Thyroid gland (tissue), 4 donors: ENCODE results near the gene SORD. TPM values are rescaled to one million over a fixed set of nuclear protein-coding genes. Genes with fewer than 3 reads are reported as not detected.
A peak's percentile ranks its signal among the peaks of the same experiment; 100 is the strongest.
"Not testable (repeated sequence)": the region's sequence is repeated elsewhere in the genome, so short reads cannot be mapped to it uniquely, and the experiment has no call there.

Source experiments
- DNase-seq, 2 donors: peaks; one replicate each; pipeline ENCODE4 v3.0.0-alpha.2; 2019
- H3K27ac ChIP-seq, 3 donors: fragments of 200-600 bp; sonication (generic); 1 replicate in 2 of 3; 2 replicates in 1 of 3; pipeline ENCODE4 v1.5.1; 2016 to 2019; ENCODE audit warnings: mild to moderate bottlenecking in 1 of 3, moderate library complexity in 1 of 3
- H3K27me3 ChIP-seq: fragments of 200-600 bp; sonication (generic); one replicate; pipeline ENCODE4 v1.5.1; 2019
- H3K36me3 ChIP-seq, 2 donors: fragments of 200-600 bp; sonication (generic); one replicate each; pipeline ENCODE4 v1.5.1; 2016 to 2019
- H3K4me1 ChIP-seq, 2 donors: fragments of 200-600 bp; sonication (generic); one replicate each; pipeline ENCODE4 v1.5.1; 2017 to 2019
- H3K4me3 ChIP-seq, 3 donors: fragments of 200-600 bp; sonication (generic); replicated peaks in 1 of 3; 1 replicate in 2 of 3; 2 replicates in 1 of 3; pipeline ENCODE4 v1.5.1; 2016; ENCODE audit warnings: mild to moderate bottlenecking in 1 of 3
- H3K9me3 ChIP-seq: fragments of 200-600 bp; sonication (generic); one replicate; pipeline ENCODE4 v1.5.1; 2017
- CTCF ChIP-seq, 6 experiments: fragments of 200-600 bp in 3 of 6; fragments of 450-650 bp in 3 of 6; sonication (generic) in 3 of 6; IDR thresholded peaks; one replicate each; pipeline ENCODE4 v1.5.1; 2016 to 2019; ENCODE audit warnings: antibody characterized with exemption in 6 of 6, mild to moderate bottlenecking in 2 of 6, inconsistent platforms in 1 of 6, moderate library complexity in 1 of 6
- POLR2A ChIP-seq, 2 donors: fragments of 450-650 bp; IDR thresholded peaks; one replicate each; pipeline ENCODE4 v1.6.1; 2017; ENCODE audit warnings: antibody characterized with exemption in 2 of 2, mild to moderate bottlenecking in 2 of 2, moderate library complexity in 1 of 2
- WGBS, 2 donors: methylation state at CpG; one replicate each; pipeline ENCODE4 v1.1.5; 2017; 5-methylcytosine and 5-hydroxymethylcytosine counted together
- intact Hi-C: fragments of 100-400 bp; cut with DNase I; formaldehyde crosslinking; loops from one replicate; pipeline ENCODE4 v1.15.1; 2023
- total RNA-seq, 4 donors: library from RNA; depleted of rRNA; stranded (reverse); fragments of >200 nt; gene quantifications; one replicate each; pipeline ENCODE4 v1.2.3, GENCODE V29; 2016

The SORD gene
- total RNA-seq, 4 donors from 2014 or later: 241 to 831 (median 477) TPM

GRCh38 chr15:45050587-45050986, 27.6 kb downstream of the SORD start:
- Histone ChIP-seq H3K4me3 (no peak overlapping the region), H3K36me3 (peaks cover 20 to 21% of the 10 kb centered on the region in 2 donors), H3K27ac (no peak overlapping the region), H3K4me1 (no peaks in the 10 kb centered on the region), H3K27me3 (no peaks in the 10 kb centered on the region), H3K9me3 (no peaks in the 10 kb centered on the region)
- no peak for TF ChIP-seq POLR2A (IDR thresholded peaks at IDR 0.05)
- no peak for TF ChIP-seq CTCF (IDR thresholded peaks at IDR 0.05)
- intact Hi-C loops: no loop called here
- 97 to 98% methylated on average over 1 of the region's 1 CpG for WGBS, 2 donors
- no peak for DNase-seq

- H3K27ac ChIP-seq, H3K9me3 ChIP-seq, H3K4me3 ChIP-seq, H3K27me3 ChIP-seq, intact Hi-C loops, DNase-seq, H3K4me1 ChIP-seq: not testable (repeated sequence)
- H3K36me3 ChIP-seq: peaks cover 9 to 13% of the 10 kb centered on the region in 2 donors
- 93 to 97% methylated on average over 3 of the region's 3 CpGs for WGBS, 2 donors
Measured at GRCh38 chr15:45052676-45053075, 29.7 kb downstream of the SORD start.

GRCh38 chr15:45058690-45059675, 36.0 kb downstream of the SORD start:
- H3K9me3 ChIP-seq, H3K27ac ChIP-seq, DNase-seq, H3K36me3 ChIP-seq, H3K4me1 ChIP-seq, H3K27me3 ChIP-seq, intact Hi-C loops, H3K4me3 ChIP-seq: not testable (repeated sequence)
- 99% methylated on average over 3 of the region's 3 CpGs for WGBS, 2 donors

- H3K4me1 ChIP-seq, H3K4me3 ChIP-seq, intact Hi-C loops, H3K27me3 ChIP-seq, H3K36me3 ChIP-seq, H3K9me3 ChIP-seq: not testable (repeated sequence)
- 80% methylated on average over 6 of the region's 7 CpGs; no CpG with 5 or more reads in 1 of the 2 donors for WGBS, 2 donors
- H3K27ac ChIP-seq: peak overlapping the region in 2 of 3 donors; percentile 63 to 73
- peak; percentile 64 to 78 for DNase-seq
Measured at GRCh38 chr15:45062301-45062700, 39.3 kb downstream of the SORD start.

GRCh38 chr15:45064386-45064785, 41.4 kb downstream of the SORD start:
- no peak for DNase-seq
- Histone ChIP-seq H3K27ac (peak overlapping the region in 2 of 3 donors; percentile 7 to 26), H3K4me3 (no peak overlapping the region), H3K9me3 (no peaks in the 10 kb centered on the region), H3K27me3 (no peaks in the 10 kb centered on the region), H3K36me3 (peaks cover 7 to 16% of the 10 kb centered on the region in 2 donors), H3K4me1 (peaks cover 7 to 10% of the 10 kb centered on the region in 2 donors)
- intact Hi-C loops: no loop called here
- TF ChIP-seq CTCF (IDR thresholded peaks at IDR 0.05) (no peak), POLR2A (IDR thresholded peaks at IDR 0.05) (no peak)
- WGBS, 2 donors: 92 to 95% methylated on average over 4 of the region's 4 CpGs

- intact Hi-C loops, DNase-seq, H3K27me3 ChIP-seq, H3K9me3 ChIP-seq, H3K4me3 ChIP-seq: not testable (repeated sequence)
- whole genome bisulfite sequencing, 2 donors: 58 to 82% methylated on average over 2 to 4 of the region's 6 CpGs
- Histone ChIP-seq H3K4me1 (peaks cover 0 to 12% of the 10 kb centered on the region in 2 donors), H3K36me3 (peaks cover 11 to 19% of the 10 kb centered on the region in 2 donors), H3K27ac (peak overlapping the region in 2 of 3 donors; percentile 36 to 73)
Measured at GRCh38 chr15:45069942-45070360, 47.0 kb downstream of the SORD start.

GRCh38 chr15:45073602-45074001, 50.6 kb downstream of the SORD start:
- H3K4me3 ChIP-seq, intact Hi-C loops, H3K36me3 ChIP-seq, H3K9me3 ChIP-seq, DNase-seq, H3K27ac ChIP-seq, H3K27me3 ChIP-seq: not testable (repeated sequence)
- peaks cover 0 to 12% of the 10 kb centered on the region in 2 donors for H3K4me1 ChIP-seq

GRCh38 chr15:45075440-45076320, 52.7 kb downstream of the SORD start:
- H3K9me3 ChIP-seq, H3K4me3 ChIP-seq, intact Hi-C loops, H3K27ac ChIP-seq, DNase-seq, H3K27me3 ChIP-seq, H3K36me3 ChIP-seq: not testable (repeated sequence)
- peaks cover 0 to 20% of the 10 kb centered on the region in 2 donors for H3K4me1 ChIP-seq
- 88 to 100% methylated on average over 1 of the region's 9 CpGs for WGBS, 2 donors

GRCh38 chr15:45077391-45077790, 54.4 kb downstream of the SORD start:
- H3K9me3 ChIP-seq, intact Hi-C loops, DNase-seq, H3K4me3 ChIP-seq, H3K27me3 ChIP-seq, H3K36me3 ChIP-seq, H3K27ac ChIP-seq: not testable (repeated sequence)
- H3K4me1 ChIP-seq: peaks cover 0 to 13% of the 10 kb centered on the region in 2 donors
- 64 to 85% methylated on average over 2 of the region's 2 CpGs for WGBS, 2 donors

GRCh38 chr15:45079201-45079600, 56.2 kb downstream of the SORD start:
- intact Hi-C loops, H3K27me3 ChIP-seq, H3K4me3 ChIP-seq, H3K9me3 ChIP-seq, H3K36me3 ChIP-seq: not testable (repeated sequence)
- 37% methylated on average over 5 of the region's 5 CpGs for WGBS, 2 donors
- peak overlapping the region in 2 of 3 donors; percentile 3 to 58 for H3K27ac ChIP-seq
- H3K4me1 ChIP-seq: peaks cover 0 to 13% of the 10 kb centered on the region in 2 donors
- peak; percentile 58 to 74 for DNase-seq
